HG02571 (cell line): ENCODE data around the gene LRRC51.
"Not testable (repeated sequence)": the region's sequence is repeated elsewhere in the genome, so short reads cannot be mapped to it uniquely, and the experiment has no call there.

ENCODE experiments used
- ATAC-seq: cut with Tn5 transposase; IDR thresholded peaks from one replicate; pipeline ENCODE4 v1.9.1; 2021; ENCODE audit warnings: mild to moderate bottlenecking, moderate library complexity; ENCODE audit not compliant: unreplicated experiment

The LRRC51 gene

DNA sequence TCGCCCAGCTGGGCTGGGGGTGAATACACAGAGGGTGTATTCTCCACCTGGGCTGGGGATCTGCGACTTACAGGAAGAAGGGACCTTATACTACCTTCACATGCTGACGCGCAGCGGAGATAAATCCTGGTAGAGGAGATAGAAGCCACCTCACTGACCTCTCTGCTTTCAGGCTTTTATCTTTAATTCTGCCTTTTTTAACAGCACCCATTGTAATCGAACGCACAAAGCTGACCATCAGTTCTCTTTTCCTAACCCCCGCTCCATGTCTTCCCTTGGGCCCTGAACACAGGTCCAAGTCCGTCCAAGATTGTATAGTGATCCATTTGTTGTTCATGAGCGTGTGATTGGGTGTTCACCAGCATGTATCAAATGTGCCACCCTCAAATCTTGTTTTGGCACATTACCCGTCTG lies 23.1 kb downstream of the LRRC51 start:
- ATAC-seq, result no peak

DNA sequence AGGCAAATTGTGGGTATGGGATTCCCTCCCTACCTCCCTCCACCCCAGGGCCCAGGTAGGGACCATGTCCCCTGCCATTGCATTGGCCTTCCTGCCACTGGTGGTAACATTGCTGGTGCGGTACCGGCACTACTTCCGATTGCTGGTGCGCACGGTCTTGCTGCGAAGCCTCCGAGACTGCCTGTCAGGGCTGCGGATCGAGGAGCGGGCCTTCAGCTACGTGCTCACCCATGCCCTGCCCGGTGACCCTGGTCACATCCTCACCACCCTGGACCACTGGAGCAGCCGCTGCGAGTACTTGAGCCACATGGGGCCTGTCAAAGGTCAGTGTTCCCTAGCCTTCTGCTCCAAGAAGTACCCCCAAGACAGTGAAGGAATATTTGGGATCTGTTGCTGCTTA lies 25.2 kb downstream of the LRRC51 start, which contains the start of gene TOMT:
TSS of gene TOMT (plus strand) at position 37 of the 400 bp plus-strand sequence. CDS start at position 65, 28 bp downstream.
- no peak for ATAC-seq

DNA sequence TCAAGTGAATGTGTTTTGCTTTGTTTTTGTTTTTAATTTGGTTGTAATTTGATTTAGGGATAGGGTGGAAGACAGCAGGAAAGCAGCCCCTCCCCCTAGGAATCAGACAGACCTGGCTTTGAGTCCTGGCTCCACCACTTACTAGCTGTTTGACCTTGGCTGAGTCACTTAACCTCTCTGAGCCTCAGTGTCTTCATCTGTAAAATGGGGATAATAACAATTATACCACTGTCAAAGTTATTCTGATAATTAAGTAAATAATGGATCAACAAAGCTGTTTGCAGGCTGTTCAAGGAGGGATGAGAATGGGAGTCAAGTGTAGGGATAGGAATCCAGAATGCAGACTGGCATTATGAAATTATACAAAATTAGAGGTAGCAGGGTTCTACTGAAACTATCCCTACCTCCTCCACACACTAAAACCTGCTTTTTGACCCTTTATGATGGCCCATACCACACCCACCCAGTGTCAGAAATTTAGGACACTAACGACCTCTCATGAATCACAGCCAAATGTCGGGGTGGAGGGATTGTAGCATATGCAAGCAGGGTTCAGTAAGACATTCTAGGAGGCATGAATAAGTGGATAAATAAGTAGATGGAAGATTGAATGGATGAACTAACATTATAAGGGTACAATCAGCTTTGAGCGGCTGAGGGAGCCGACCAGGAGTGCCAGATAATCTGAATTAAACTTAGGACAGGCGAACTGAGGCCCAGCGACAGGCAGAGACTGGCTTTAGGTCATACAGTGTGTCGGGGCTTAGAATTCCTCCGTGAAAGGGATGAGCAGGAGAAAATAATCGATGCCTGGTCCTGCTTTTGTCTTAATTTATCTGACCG lies 30.9 kb downstream of the LRRC51 start:
- peak; percentile 1 for ATAC-seq

DNA sequence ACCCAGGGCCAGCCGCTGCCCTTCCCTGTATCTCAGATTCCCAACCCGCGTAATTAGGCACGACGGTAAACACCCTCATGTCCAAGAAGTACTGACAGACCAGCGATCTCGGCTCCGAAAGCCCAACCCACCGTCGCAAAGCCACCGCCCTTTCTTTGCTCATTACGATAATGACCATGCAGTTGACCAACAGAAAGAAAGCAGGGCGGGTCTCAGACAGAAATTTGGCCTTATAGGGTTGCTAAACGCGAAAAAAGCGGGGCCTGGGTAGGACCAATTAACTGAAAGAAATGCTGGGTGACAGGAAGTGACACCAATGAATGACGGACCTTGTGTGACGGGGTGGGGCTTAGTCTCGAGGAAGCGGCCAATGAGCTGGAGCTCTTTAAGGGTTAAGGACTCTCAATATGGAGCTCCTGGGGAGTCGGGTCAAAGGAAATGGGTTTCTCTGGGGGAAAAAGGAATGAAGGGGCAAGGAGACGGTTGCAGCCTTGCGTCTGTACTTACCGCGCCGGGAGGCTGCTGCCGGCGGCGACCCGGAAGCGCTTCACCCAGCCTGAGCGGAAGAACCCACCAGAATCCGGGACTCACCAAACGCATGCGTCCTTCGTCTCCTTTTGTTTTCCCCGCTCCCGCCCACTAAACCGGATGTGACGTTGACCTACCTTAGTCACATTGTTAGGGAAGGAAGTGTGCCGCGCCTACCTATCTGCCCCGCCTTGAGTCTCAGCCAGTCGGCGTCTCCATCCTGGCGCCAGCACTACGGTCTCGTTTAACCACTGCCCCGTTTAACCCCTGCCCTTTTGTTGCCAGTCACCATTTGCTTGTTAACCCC lies 31.7 kb downstream of the LRRC51 start, which contains the start of gene ANAPC15:
TSS of gene ANAPC15 (minus strand) at position 553 of the 835 bp plus-strand sequence. CDS start 1,419 bp downstream, outside the sequence.
- ATAC-seq, result peak; percentile 89

DNA sequence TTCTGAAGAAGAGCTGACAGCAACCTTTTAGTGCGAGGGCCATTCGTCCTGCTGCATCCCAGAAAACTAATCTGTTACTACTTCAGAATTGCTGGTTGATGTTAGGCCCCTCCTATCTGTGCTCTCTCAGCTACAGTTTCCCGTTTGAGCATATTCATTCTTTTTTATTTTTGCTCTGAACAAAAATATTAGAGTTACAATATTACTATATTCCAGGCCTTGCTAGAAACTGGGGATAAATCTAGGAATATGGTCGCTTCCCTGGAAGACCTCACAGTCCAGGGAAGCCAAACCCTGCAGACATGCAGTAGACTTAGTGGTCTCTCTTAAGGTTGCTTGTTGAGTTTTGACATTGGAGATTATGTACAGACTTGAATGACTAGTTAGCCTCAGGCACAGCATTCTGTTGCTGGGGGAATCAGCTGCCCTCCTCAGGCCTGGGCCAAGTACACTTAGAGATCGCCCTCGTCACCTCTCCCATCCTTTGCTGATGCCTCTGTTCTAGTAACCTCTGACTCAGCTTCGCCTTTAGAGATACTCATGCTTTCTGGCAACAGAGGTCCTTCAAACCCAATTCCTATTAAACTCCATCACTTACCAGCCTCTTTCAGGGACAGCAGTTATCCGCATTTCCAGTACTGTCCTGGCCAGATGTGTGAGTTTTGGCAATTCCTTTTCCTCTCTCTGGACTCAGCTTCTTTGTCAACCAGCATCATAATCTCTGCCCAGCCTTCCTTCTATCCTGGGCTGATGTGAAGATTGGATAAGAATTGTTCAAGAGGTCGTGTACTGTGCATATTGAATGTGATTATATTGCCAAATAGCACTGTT lies 32.5 kb downstream of the LRRC51 start:
- no peak for ATAC-seq

DNA sequence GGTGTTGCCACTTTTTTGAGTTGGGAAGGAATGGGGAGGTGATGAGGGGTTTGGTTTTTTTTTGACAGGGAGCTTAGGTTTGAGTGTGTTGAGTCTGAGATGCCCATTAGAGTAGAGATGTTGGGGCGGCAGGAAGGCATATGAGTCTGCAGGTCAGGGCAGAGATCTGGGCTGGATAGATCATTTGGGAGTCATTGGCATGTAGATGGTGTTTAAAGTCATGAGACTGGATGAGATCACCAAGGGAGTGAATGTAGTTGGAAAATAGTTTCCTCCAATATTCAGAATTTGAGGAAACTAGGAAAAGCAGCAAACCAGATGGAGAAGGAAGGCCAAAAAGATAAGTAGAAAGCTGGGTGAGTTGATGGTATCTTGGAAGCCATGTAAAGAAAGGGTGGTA lies 33.9 kb downstream of the LRRC51 start:
- ATAC-seq, result no peak

DNA sequence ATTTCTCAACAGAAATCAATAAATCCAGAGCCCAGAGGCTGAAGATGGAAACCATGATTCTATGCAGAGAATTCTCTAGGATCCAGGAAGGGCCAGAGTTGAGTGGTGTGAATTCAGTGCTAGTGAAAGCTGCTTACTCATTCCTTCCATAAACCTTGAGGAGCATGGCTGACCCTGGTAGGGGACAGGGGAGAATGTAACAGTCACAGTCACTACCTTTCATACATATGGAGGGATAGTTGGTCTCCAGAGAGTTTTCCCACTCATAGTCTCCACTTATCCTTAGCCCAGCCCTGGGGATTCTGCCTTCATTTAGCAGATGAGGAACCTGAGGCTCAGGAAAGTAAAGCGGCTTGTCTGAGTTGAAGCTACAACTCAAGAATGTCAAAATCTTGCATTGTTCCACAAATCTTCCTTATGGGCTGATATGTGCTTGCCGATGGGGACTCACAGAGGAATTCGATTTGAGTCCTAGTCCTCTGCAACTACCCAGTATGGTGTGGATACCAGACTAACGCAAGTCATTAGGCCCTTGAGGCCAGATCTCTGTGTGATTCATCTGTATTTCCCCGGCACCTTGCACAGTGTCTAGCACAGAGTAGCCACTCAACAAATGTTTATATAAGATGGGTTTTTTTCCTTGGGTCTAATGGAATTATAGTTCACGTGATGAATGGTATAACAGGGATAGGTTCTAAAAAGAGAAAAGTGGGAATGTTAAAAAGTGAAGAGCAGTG lies 35.5 kb downstream of the LRRC51 start:
- ATAC-seq, result no peak

DNA sequence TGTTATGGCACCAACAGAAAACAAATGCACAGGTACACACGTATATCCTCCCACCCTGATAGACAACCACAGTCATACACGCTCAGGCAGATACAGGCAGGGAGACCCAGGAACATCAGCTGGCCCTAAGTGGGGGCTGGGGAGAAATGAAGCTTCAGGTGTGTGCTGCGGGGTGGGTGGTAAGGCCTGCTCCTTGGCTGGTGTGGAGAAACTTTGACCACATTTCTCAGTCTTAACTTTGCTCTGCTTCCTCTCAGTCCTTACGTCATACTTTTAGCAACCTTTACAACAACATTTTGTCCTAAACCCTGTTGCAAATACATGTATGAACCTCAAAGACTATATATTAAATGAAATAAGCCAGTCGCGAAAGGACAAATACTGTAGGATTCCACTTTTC lies 38.5 kb downstream of the LRRC51 start:
- ATAC-seq, result no peak

DNA sequence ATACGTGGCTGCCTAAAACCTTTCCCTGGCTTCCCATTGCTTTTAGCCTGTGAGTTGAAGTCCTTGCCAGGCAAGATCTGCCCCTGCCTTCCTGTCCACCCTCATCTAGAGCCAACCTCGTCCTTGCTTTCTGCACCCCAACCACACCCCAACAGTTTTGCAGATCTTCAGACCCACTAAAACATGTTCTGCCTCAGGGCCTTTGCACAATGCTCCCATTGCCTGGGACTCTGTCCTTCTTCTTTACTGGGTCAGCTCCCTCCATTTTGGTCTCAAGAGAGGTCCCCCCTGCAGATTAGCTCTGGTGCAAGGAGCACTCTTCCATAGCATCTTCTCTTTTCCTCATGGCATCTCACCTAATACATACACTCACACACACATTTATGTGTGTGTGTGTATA lies 40.3 kb downstream of the LRRC51 start:
- ATAC-seq, result no peak

DNA sequence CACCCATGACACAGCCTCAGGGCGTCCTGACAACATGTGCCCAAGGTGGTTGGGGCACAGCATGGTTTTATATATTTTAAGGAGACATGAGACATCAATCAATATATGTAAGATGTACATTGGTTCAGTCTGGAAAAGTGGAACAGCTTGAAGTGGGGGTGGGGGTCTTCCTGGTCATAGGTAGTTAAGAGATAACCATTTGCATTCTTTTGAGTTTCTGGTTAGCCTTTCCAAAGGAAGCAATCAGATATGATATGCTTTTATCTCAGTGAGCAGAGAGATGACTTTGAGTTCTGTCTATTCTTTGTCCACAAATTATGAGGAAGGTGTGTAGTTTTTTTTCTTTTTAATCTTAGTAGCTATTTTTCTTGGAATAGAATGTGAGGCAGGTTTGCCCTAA lies 42.0 kb downstream of the LRRC51 start:
- ATAC-seq, result no peak

DNA sequence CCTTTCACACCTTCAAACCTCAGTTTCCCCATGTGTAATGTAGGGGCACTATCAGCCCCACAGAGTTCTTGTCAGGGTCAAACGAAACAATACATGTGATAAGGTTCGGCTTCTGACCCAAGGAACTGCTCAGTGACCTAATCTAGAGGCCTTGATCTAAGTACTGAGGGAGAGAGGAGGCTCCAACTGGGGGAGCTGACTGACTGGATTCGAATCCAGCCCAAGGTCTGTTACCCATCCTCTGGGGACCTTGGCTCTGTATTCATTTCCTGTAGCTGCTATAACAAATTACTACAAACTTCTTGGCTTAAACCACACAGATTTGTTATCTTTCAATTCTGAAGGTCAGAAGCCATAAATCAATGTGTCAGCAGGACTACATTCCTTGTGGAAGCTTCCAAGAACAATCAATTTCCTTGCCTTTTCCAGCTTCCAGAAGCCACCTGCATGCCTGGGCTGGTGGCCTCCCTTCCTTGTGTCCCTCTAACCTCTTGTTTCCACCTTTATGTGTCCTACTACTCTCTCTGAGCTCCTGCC lies 42.5 kb downstream of the LRRC51 start:
- ATAC-seq, result no peak

DNA sequence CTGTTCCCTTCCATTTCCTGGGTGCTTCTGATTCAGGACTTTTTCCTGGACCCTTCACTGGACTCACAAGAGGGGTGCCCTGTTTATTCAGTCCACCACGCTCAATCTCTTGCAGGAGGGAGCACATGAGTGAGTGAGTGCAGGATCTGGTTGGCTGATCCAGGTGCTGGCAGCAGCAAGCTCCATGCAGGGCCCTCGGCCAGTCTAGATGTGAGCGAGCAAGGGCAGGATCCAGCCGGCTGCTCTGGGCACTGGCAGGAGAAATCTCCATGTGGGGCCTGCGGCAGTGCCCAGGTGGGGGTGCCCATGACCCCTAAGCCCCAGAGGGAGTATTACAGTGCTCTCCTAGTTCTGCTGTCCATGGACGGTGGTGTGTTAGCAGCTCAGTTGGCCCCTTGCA lies 43.4 kb downstream of the LRRC51 start:
- ATAC-seq, result no peak

DNA sequence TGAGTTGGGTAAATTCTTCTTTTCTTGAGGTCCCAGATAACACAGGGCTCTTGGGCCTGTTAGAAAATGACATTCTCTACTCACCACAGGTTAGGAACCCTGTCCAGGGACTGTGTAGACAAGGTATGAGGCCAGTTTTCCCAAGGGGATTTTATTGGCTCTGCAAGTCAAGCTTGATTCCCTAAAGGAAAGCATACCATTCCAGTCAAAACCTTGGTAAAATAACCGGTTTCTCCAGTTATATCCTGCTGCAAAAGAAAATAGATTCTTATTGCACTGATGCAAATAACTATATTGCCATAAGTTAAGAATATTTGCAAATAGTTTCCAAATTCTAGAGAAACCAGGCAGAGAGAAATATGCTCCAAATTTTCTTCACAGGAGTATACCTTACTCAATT lies 45.3 kb downstream of the LRRC51 start:
- no peak for ATAC-seq

DNA sequence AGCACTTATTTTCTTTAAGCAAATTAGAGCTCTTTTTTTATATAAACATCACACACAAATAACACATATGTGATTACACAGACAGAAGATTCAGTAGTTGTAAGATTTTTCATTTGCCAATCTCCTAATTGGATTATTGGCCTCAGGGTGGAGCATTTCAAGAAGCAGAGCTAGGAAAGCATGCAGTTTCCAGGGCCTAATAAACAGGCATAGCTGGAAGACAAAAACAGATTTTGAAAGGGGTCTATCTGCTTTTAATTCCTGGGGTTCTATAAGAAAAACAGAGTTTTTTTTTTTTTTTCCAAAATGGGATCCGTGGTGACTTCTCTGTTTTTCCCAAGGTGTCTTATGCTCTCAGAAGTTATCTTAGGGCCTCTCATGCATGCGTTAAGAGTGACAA lies 47.3 kb downstream of the LRRC51 start:
- ATAC-seq, result no peak

DNA sequence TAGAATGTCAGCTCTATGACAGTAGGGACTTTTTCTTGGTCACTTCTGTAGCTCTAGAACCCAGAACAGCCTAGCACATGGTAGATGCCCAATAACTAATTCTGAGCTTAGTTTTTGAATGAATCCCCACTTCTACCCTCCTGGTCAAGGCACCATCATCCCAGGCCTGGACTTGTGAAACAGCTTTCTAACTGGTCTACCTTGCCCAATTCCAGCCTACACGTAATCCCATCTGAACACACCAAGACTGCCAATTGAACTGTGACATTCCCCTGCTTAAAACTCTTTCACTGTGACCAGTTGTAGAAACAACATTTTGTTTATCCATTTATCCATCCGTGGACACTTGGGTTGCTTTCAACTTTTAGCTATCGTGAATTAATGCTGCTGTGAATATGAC lies 48.7 kb downstream of the LRRC51 start:
- no peak for ATAC-seq

DNA sequence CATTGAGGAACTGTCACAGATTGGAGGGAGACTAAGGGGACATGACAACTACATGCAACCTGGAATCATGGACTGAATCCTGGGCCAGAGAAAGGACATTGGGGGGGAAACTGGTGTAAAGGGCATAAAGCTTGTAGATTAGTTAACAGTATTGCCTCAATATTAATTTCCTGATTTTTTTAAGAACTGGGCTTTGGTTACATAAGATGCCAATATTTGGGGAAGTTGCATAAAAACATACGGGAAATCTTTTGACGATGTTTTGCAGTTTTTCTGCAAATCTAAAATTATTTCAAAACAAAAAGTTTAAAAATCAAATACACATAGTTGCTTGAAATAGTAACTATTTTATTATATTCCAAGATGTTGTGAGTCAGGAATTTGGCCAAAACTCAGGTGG lies 52.0 kb downstream of the LRRC51 start:
- ATAC-seq, result no peak

DNA sequence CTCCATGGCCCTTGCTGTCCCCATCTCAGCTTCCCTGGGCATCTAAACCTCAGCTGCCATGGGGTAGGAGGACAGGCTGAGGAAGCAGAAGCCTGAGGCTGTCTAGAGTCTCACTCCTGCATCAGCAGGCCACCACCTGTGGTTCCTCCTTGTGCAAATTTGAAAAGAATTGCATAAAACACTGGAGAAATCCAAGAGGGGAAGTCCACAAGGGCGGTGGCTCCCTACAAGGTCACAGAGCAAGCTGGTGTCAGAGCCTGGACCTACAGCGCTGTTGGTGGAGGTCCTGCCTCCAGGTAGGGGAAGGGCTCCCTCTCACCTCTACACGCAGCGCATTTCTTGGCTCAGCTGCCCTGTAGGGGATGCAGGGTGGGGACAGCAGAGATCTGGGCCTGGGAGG lies 54.8 kb downstream of the LRRC51 start, which contains the start of gene FOLR3:
TSS of gene FOLR3 (plus strand) at position 253 of the 400 bp plus-strand sequence. CDS start 228 bp downstream, outside the sequence.
- ATAC-seq, result not testable (repeated sequence)

DNA sequence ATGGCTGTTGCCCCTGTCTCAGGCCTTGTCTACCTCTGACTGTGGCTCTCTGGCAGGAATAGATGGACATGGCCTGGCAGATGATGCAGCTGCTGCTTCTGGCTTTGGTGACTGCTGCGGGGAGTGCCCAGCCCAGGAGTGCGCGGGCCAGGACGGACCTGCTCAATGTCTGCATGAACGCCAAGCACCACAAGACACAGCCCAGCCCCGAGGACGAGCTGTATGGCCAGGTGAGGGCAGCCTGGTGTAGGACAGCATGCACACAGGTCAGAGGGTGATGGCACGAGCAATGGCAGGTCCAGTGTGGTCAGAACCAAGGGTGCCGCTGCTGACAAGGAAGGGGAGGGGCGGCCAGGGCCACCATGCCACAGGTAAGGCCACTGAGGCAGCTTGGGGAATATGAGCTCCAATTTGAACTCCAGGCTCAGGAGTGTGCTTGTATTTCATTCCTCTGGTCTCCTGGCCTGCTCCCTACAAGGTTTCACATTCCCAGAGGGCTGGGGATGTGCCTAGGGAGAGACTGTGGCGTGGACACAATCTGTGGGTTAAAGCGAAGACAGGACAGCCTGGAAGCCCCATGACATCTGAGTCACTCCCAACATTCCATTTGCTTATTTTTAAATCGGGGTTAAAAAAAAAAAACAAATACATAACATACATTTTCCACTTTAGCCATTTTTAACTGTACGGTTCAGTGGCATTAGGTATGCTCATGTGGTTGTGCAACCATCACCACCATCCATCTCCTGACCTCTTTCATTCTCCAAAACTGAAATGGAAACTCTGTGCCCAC lies 55.4 kb downstream of the LRRC51 start:
- ATAC-seq, result no peak

DNA sequence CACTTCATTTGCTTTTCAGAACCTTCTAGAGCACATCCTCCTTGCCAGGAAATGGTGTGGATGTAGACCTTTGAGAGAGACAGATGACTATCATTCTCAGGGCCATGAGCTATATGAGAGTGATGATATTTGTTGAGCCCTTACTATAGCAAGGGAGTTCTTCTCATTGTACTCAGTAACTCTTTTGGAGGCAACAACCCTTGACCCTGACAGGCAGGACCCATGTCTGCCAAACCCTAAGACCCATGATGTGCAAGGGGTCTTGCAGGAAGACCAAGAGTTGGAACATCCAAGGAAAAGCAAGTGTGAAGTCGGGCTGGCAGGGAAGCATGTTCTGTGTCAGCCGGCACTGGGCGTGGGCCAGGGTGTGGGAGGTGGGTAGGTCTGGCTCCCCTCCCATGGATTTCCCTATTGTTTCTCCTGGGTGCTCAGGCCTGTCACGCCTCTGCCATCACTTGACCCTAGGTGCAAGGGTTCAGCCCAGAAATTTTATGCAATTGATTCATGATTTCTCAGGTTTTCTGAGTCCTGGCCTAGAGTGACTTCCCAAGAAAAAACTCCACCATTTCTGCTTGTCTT lies 56.1 kb downstream of the LRRC51 start:
- ATAC-seq, result no peak
